Ishikawa (cell line): ENCODE data around the gene ALDH18A1.

Experiments
- CEBPB ChIP-seq: IDR thresholded peaks from 2 replicates; pipeline ENCODE4 v1.6.1; 2012
- CREB1 ChIP-seq: IDR thresholded peaks from 2 replicates; pipeline ENCODE4 v1.6.1; 2012; ENCODE audit warnings: low read depth
- EGR1 ChIP-seq: IDR thresholded peaks from 2 replicates; pipeline ENCODE4 v1.6.1; 2012
- EP300 ChIP-seq: IDR thresholded peaks from 2 replicates; pipeline ENCODE4 v1.6.1; 2012; ENCODE audit warnings: borderline replicate concordance
- FOXM1 ChIP-seq: IDR thresholded peaks from 2 replicates; pipeline ENCODE4 v1.6.1; 2012; ENCODE audit warnings: low read depth, borderline replicate concordance
- MAX ChIP-seq: IDR thresholded peaks from 2 replicates; pipeline ENCODE4 v1.6.1; 2012
- NFIC ChIP-seq: IDR thresholded peaks from 2 replicates; pipeline ENCODE4 v1.6.1; 2012
- RAD21 ChIP-seq: IDR thresholded peaks from 2 replicates; pipeline ENCODE4 v1.6.1; 2012; ENCODE audit warnings: low read depth
- REST ChIP-seq: IDR thresholded peaks from 2 replicates; pipeline ENCODE4 v1.6.1; 2012; ENCODE audit warnings: low read depth, mild to moderate bottlenecking
- TAF1 ChIP-seq: IDR thresholded peaks from 2 replicates; pipeline ENCODE4 v1.6.1; 2012; ENCODE audit warnings: low read depth, mild to moderate bottlenecking
- TCF12 ChIP-seq: IDR thresholded peaks from 2 replicates; pipeline ENCODE4 v1.6.1; 2012; ENCODE audit warnings: low read depth
- TEAD4 ChIP-seq: IDR thresholded peaks from 2 replicates; pipeline ENCODE4 v1.6.1; 2012
- USF1 ChIP-seq: IDR thresholded peaks from 2 replicates; pipeline ENCODE4 v1.6.1; 2012
- YY1 ChIP-seq: IDR thresholded peaks from 2 replicates; pipeline ENCODE4 v1.6.1; 2012; ENCODE audit warnings: low read depth
- ZBTB7A ChIP-seq: IDR thresholded peaks from 2 replicates; pipeline ENCODE4 v1.6.1; 2012; ENCODE audit warnings: low read depth

ALDH18A1 gene

GRCh38 chr10:95574649-95575365 lies 81.7 kb downstream of the ALDH18A1 start:
- TF ChIP-seq REST (no peak), MAX (no peak), CEBPB (no peak), EGR1 (no peak)

GRCh38 chr10:95573964-95574604 lies 82.4 kb downstream of the ALDH18A1 start:
- TF ChIP-seq FOXM1 (no peak), TAF1 (no peak), TCF12 (no peak), ZBTB7A (no peak), YY1 (no peak)

GRCh38 chr10:95573527-95573926 lies 83.0 kb downstream of the ALDH18A1 start:
- TF ChIP-seq TAF1, result no peak

- TF ChIP-seq RAD21 (no peak), TCF12 (no peak), FOXM1 (no peak), EP300 (no peak), EGR1 (no peak), REST (no peak), CREB1 (no peak), YY1 (no peak), ZBTB7A (no peak), TAF1 (no peak), TEAD4 (no peak), CEBPB (no peak), NFIC (no peak)
These were observed 84.2 kb downstream of the ALDH18A1 start for GRCh38 chr10:95572131-95572820.

- no peak for TF ChIP-seq USF1
- no peak for TF ChIP-seq REST
- no peak for TF ChIP-seq TAF1
- no peak for TF ChIP-seq TCF12
- TF ChIP-seq MAX, result no peak
- no peak for TF ChIP-seq TEAD4
- TF ChIP-seq EGR1, result no peak
- no peak for TF ChIP-seq CEBPB
- TF ChIP-seq ZBTB7A, result no peak
These were observed 85.1 kb downstream of the ALDH18A1 start for GRCh38 chr10:95571390-95571789.
